Skeletal muscle satellite cell (primary cell): Measurements from ENCODE around the gene PEX7.

ENCODE experiments used
- H3K27me3 ChIP-seq: 2 replicates; pipeline ENCODE4 v1.7.0; 2013; ENCODE audit warnings: low read length; ENCODE audit not compliant: control insufficient read depth, insufficient read depth
- H3K36me3 ChIP-seq: 2 replicates; pipeline ENCODE4 v1.7.0; 2013; ENCODE audit warnings: mild to moderate bottlenecking, control low read depth, low read length; ENCODE audit not compliant: insufficient read depth
- H3K4me1 ChIP-seq: 2 replicates; pipeline ENCODE4 v1.7.0; 2013; ENCODE audit warnings: low read length; ENCODE audit not compliant: control insufficient read depth, insufficient read depth
- H3K4me2 ChIP-seq: 2 replicates; pipeline ENCODE4 v1.7.0; 2013; ENCODE audit warnings: mild to moderate bottlenecking, low read length
- H3K4me3 ChIP-seq: 2 replicates; pipeline ENCODE4 v1.7.0; 2013; ENCODE audit warnings: low read length
- H3K9ac ChIP-seq: 2 replicates; pipeline ENCODE4 v1.7.0; 2013; ENCODE audit warnings: mild to moderate bottlenecking, low read depth, low read length, moderate library complexity
- H3K9me3 ChIP-seq: replicated peaks from 2 replicates; pipeline ENCODE4 v1.7.0; 2013; ENCODE audit warnings: mild to moderate bottlenecking, control low read depth, low read length

Gene PEX7

GRCh38 chr6:136792095-136792409 lies 30.3 kb upstream of the PEX7 start:
- Histone ChIP-seq H3K4me1 (peaks cover 30% of the 10 kb centered on the region), H3K4me3 (peak overlapping the region; percentile 91), H3K4me2 (peak overlapping the region; percentile 92), H3K9ac (peak overlapping the region; percentile 94), H3K9me3 (no peaks in the 10 kb centered on the region), H3K27me3 (no peaks in the 10 kb centered on the region), H3K36me3 (no peaks in the 10 kb centered on the region)

GRCh38 chr6:136792410-136793262 lies 29.8 kb upstream of the PEX7 start, which contains the start of gene MAP3K5:
Gene MAP3K5, minus strand, starts transcription at chr6:136792477. Its CDS starts 320 bp downstream, at chr6:136792157.
- Histone ChIP-seq H3K4me1 (peaks cover 24% of the 10 kb centered on the region), H3K36me3 (no peaks in the 10 kb centered on the region), H3K4me2 (peak within 1 kb of the TSS; percentile 92), H3K9ac (peak within 1 kb of the TSS; percentile 94), H3K4me3 (peak within 1 kb of the TSS; percentile 91), H3K9me3 (no peaks in the 10 kb centered on the region), H3K27me3 (no peaks in the 10 kb centered on the region)

- H3K9me3 ChIP-seq, result peaks cover 4% of the 10 kb centered on the region
- peak overlapping the region; percentile 92 for H3K4me2 ChIP-seq
- H3K4me3 ChIP-seq, result peak overlapping the region; percentile 91
- peaks cover 17% of the 10 kb centered on the region for H3K4me1 ChIP-seq
- H3K27me3 ChIP-seq, result no peaks in the 10 kb centered on the region
- H3K9ac ChIP-seq, result peak overlapping the region; percentile 94
- no peaks in the 10 kb centered on the region for H3K36me3 ChIP-seq
Observed at GRCh38 chr6:136793363-136793762, 29.0 kb upstream of the PEX7 start.

GRCh38 chr6:136795386-136795785 lies 27.0 kb upstream of the PEX7 start:
- Histone ChIP-seq H3K9ac (no peak overlapping the region), H3K36me3 (no peaks in the 10 kb centered on the region), H3K4me3 (no peak overlapping the region), H3K9me3 (peaks cover 4% of the 10 kb centered on the region), H3K4me2 (no peak overlapping the region), H3K27me3 (no peaks in the 10 kb centered on the region), H3K4me1 (peaks cover 6% of the 10 kb centered on the region)

- Histone ChIP-seq H3K27me3 (no peaks in the 10 kb centered on the region), H3K9me3 (peaks cover 4% of the 10 kb centered on the region), H3K36me3 (no peaks in the 10 kb centered on the region), H3K9ac (no peak overlapping the region), H3K4me1 (peaks cover 6% of the 10 kb centered on the region), H3K4me2 (no peak overlapping the region), H3K4me3 (no peak overlapping the region)
Observed at GRCh38 chr6:136795996-136796395, 26.4 kb upstream of the PEX7 start.

GRCh38 chr6:136798044-136798443 lies 24.3 kb upstream of the PEX7 start:
- Histone ChIP-seq H3K9me3 (peaks cover 4% of the 10 kb centered on the region), H3K27me3 (no peaks in the 10 kb centered on the region), H3K4me1 (peaks cover 6% of the 10 kb centered on the region), H3K4me3 (no peak overlapping the region), H3K4me2 (no peak overlapping the region), H3K9ac (no peak overlapping the region), H3K36me3 (no peaks in the 10 kb centered on the region)

DNA sequence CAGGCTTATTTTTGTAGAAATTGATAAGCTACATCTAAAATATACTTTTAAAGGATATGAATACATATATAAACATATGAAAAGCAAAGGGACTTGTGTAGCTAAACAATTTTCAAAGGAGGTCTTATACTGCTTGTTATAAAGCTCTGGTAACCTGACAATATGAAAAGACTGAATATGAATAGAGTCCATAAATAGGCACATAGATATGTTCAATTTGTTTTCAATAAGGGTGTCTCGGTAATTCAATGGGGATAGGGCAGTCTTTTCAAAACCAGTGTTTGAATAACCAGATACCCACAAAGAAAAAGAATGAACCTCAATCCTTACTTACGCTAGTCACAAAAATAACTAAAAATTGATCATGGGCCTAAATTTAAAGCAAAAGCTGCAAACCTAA lies 20.8 kb upstream of the PEX7 start:
- Histone ChIP-seq H3K4me2 (no peak overlapping the region), H3K27me3 (no peaks in the 10 kb centered on the region), H3K9me3 (peaks cover 4% of the 10 kb centered on the region), H3K4me3 (no peak overlapping the region), H3K9ac (no peak overlapping the region), H3K4me1 (no peaks in the 10 kb centered on the region), H3K36me3 (no peaks in the 10 kb centered on the region)

DNA sequence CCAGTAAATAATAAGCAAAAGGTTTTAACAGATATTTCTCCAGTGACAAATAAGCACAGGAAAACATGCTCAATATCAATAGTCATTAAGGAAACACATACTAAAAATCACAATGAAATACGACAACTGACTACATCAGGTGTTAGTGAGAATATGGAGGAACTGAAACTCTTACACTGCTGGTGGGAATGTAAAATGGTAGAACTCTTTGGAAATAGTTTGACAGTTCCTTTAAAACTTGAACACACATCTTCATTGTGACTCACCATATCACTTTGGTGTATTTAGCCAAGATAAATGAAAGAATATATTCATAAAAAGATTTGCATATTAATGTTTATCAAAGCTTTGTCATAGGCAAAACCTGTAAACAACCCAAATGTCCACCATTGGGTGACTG lies 18.8 kb upstream of the PEX7 start:
- Histone ChIP-seq H3K36me3 (no peaks in the 10 kb centered on the region), H3K9ac (no peak overlapping the region), H3K4me3 (no peak overlapping the region), H3K9me3 (no peaks in the 10 kb centered on the region), H3K4me2 (no peak overlapping the region), H3K27me3 (no peaks in the 10 kb centered on the region), H3K4me1 (no peaks in the 10 kb centered on the region)

DNA sequence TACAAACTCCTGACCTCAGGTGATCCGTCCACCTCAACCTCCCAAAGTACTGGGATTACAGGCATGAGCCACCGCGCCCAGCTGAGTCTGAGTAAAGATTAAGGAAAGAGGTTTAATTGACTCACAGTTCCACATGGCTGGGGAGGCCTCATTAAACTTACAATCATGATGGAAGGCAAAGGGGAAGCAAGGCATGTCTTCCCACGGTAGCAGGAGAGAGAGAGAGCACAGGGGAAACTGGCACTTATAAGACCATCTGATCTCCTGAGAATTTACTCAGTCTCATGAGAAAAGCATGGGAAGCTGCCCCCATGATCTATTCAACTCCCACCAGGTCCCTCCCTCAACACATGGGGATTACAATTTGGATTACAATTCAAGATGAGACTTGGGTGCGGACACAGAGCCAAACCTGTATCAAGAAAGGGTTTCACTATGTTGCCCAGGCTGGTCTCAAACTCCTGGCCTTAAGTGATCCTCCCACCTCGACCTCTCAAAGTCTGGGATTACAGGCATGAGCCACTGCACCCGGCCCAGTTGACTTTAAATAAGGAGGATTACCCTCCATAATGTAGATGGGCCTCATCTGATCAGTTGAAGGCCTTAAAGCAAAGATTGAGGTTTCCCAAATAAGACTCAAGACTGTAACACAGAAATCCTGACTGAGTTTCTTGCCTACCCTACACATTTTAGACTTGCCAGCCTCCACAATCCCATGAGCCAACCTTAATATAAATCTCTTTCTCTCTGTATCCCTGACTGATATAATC lies 13.1 kb upstream of the PEX7 start:
- H3K4me1 ChIP-seq, result no peaks in the 10 kb centered on the region
- no peak overlapping the region for H3K9ac ChIP-seq
- H3K27me3 ChIP-seq, result no peaks in the 10 kb centered on the region
- no peak overlapping the region for H3K4me2 ChIP-seq
- H3K9me3 ChIP-seq, result no peaks in the 10 kb centered on the region
- no peak overlapping the region for H3K4me3 ChIP-seq
- H3K36me3 ChIP-seq, result no peaks in the 10 kb centered on the region

DNA sequence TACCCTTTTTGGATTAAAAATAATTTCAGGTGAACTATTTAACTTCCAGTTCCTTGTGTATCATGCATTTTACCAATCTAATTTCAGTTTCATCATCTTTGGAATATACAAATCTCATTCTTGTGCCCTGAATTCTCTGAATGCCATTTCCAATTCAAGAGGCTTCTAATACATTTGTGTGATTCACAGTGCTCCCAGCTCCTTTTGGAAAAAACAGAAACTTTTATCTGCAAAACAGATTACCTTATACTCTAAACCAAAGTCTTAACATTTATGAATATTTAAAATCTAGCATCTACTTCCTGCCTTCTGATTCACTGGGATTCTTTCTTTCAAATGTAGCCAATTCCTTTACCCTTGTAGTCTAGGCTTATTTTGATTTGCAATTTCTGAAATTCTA lies 11.1 kb upstream of the PEX7 start:
- H3K4me1 ChIP-seq, result no peaks in the 10 kb centered on the region
- H3K4me2 ChIP-seq, result no peak overlapping the region
- no peak overlapping the region for H3K9ac ChIP-seq
- H3K9me3 ChIP-seq, result no peaks in the 10 kb centered on the region
- H3K27me3 ChIP-seq, result no peaks in the 10 kb centered on the region
- H3K4me3 ChIP-seq, result no peak overlapping the region
- H3K36me3 ChIP-seq, result no peaks in the 10 kb centered on the region

- H3K4me2 ChIP-seq, result no peak overlapping the region
- no peaks in the 10 kb centered on the region for H3K27me3 ChIP-seq
- H3K36me3 ChIP-seq, result no peaks in the 10 kb centered on the region
- H3K9me3 ChIP-seq, result no peaks in the 10 kb centered on the region
- H3K4me3 ChIP-seq, result no peak overlapping the region
- H3K4me1 ChIP-seq, result no peaks in the 10 kb centered on the region
- H3K9ac ChIP-seq, result no peak overlapping the region
Observed at GRCh38 chr6:136812174-136812573, 10.2 kb upstream of the PEX7 start.
